ENCODE measurements around the gene OR2T12. TPM values are rescaled to one million over a fixed set of nuclear protein-coding genes. Genes with fewer than 3 reads are reported as not detected.
"Not testable (repeated sequence)": the region's sequence is repeated elsewhere in the genome, so short reads cannot be mapped to it uniquely, and the experiment has no call there.

OR2T12 gene
- total RNA-seq, 6 experiments from 2014 or later: not detected

- Mint-ChIP-seq H3K4me3 (no peak overlapping the region), H3K27ac (no peak overlapping the region), H3K9me3 (peaks cover 23% of the 10 kb centered on the region), H3K36me3 (ENCODE audit: low read depth) (no peaks in the 10 kb centered on the region), H3K4me1 (ENCODE audit: low read depth) (no peaks in the 10 kb centered on the region), H3K27me3 (ENCODE audit: insufficient read depth) (peaks cover 2% of the 10 kb centered on the region; the same call in 1 of the 2 replicates)
- no peak for DNase-seq
- no peak for TF ChIP-seq CTCF (IDR thresholded peaks at IDR 0.05)
Observed at GRCh38 chr1:248306103-248306502, 2.9 kb upstream of the OR2T12 start.

GRCh38 chr1:248305672-248306071 is 2.4 kb upstream of the OR2T12 start:
- not testable (repeated sequence) for H3K4me3 Mint-ChIP-seq; H3K36me3 Mint-ChIP-seq (ENCODE audit: low read depth); DNase-seq; H3K27ac Mint-ChIP-seq; H3K4me1 Mint-ChIP-seq (ENCODE audit: low read depth); H3K27me3 Mint-ChIP-seq (ENCODE audit: insufficient read depth)
- H3K9me3 Mint-ChIP-seq: peaks cover 23% of the 10 kb centered on the region

- no peaks in the 10 kb centered on the region for H3K36me3 Mint-ChIP-seq (ENCODE audit: low read depth)
- DNase-seq: no peak
- no peak for TF ChIP-seq CTCF (IDR thresholded peaks at IDR 0.05)
- H3K27me3 Mint-ChIP-seq (ENCODE audit: insufficient read depth): no peaks in the 10 kb centered on the region
- H3K4me3 Mint-ChIP-seq: no peak overlapping the region
- peaks cover 41% of the 10 kb centered on the region for H3K9me3 Mint-ChIP-seq
- no peaks in the 10 kb centered on the region for H3K4me1 Mint-ChIP-seq (ENCODE audit: low read depth)
- no peak overlapping the region for H3K27ac Mint-ChIP-seq
Observed at GRCh38 chr1:248288391-248288790, 14.8 kb downstream of the OR2T12 start.

GRCh38 chr1:248277876-248278275 is 25.3 kb downstream of the OR2T12 start, which contains the start of gene OR2T33:
OR2T33 (minus strand) TSS chr1:248277976; CDS start chr1:248273814, 4,162 bp downstream.
- no peaks in the 10 kb centered on the region for H3K4me1 Mint-ChIP-seq (ENCODE audit: low read depth)
- no peak for TF ChIP-seq CTCF (IDR thresholded peaks at IDR 0.05)
- H3K27me3 Mint-ChIP-seq (ENCODE audit: insufficient read depth): no peaks in the 10 kb centered on the region; the same call in 1 of the 2 replicates
- H3K27ac Mint-ChIP-seq: no peak within 1 kb of the TSS
- H3K36me3 Mint-ChIP-seq (ENCODE audit: low read depth): no peaks in the 10 kb centered on the region
- DNase-seq: no peak
- no peak within 1 kb of the TSS for H3K4me3 Mint-ChIP-seq
- H3K9me3 Mint-ChIP-seq: peaks cover 57% of the 10 kb centered on the region

GRCh38 chr1:248273225-248273624 is 30.0 kb downstream of the OR2T12 start:
- not testable (repeated sequence) for H3K27ac Mint-ChIP-seq; H3K4me1 Mint-ChIP-seq (ENCODE audit: low read depth); H3K4me3 Mint-ChIP-seq; H3K36me3 Mint-ChIP-seq (ENCODE audit: low read depth); H3K27me3 Mint-ChIP-seq (ENCODE audit: insufficient read depth); DNase-seq
- H3K9me3 Mint-ChIP-seq: peaks cover 50% of the 10 kb centered on the region

GRCh38 chr1:248268178-248268577 is 35.0 kb downstream of the OR2T12 start:
- H3K27ac Mint-ChIP-seq: no peak overlapping the region
- H3K27me3 Mint-ChIP-seq (ENCODE audit: insufficient read depth): no peaks in the 10 kb centered on the region; the same call in 1 of the 2 replicates
- no peak for DNase-seq
- H3K9me3 Mint-ChIP-seq: peaks cover 51% of the 10 kb centered on the region
- H3K4me3 Mint-ChIP-seq: no peak overlapping the region
- H3K4me1 Mint-ChIP-seq (ENCODE audit: low read depth): no peaks in the 10 kb centered on the region
- TF ChIP-seq CTCF (IDR thresholded peaks at IDR 0.05): no peak
- H3K36me3 Mint-ChIP-seq (ENCODE audit: low read depth): no peaks in the 10 kb centered on the region

- H3K36me3 Mint-ChIP-seq (ENCODE audit: low read depth); H3K27me3 Mint-ChIP-seq (ENCODE audit: insufficient read depth); H3K4me3 Mint-ChIP-seq; H3K4me1 Mint-ChIP-seq (ENCODE audit: low read depth); DNase-seq; H3K27ac Mint-ChIP-seq: not testable (repeated sequence)
- H3K9me3 Mint-ChIP-seq: peaks cover 33% of the 10 kb centered on the region
Observed at GRCh38 chr1:248259309-248259708, 43.9 kb downstream of the OR2T12 start.

Measured in HFFc6 (cell line).